Parathyroid adenoma (tissue), 2 donors: Measurements from ENCODE around the gene SSPN.

ENCODE experiments used
- H2AFZ ChIP-seq: fragments of 300-600 bp; sonication (generic); one replicate; pipeline ENCODE4 v1.7.0; 2017; ENCODE audit warnings: antibody characterized with exemption, mild to moderate bottlenecking
- H3K27ac ChIP-seq: fragments of 300-600 bp; sonication (generic); one replicate; pipeline ENCODE4 v1.7.0; 2017
- H3K27me3 ChIP-seq: fragments of 300-600 bp; sonication (generic); one replicate; pipeline ENCODE4 v1.7.0; 2017; ENCODE audit warnings: low read length; ENCODE audit not compliant: control insufficient read depth, insufficient read depth
- H3K36me3 ChIP-seq: fragments of 300-600 bp; sonication (generic); one replicate; pipeline ENCODE4 v1.7.0; 2017; ENCODE audit warnings: low read length; ENCODE audit not compliant: control insufficient read depth, insufficient read depth
- H3K4me1 ChIP-seq: fragments of 300-600 bp; sonication (generic); one replicate; pipeline ENCODE4 v1.7.0; 2017; ENCODE audit warnings: control low read depth
- H3K4me2 ChIP-seq: fragments of 300-600 bp; sonication (generic); one replicate; pipeline ENCODE4 v1.7.0; 2017; ENCODE audit warnings: low read length
- H3K4me3 ChIP-seq: fragments of 300-600 bp; sonication (generic); one replicate; pipeline ENCODE4 v1.7.0; 2017; ENCODE audit warnings: low read depth, low read length
- H3K79me2 ChIP-seq: fragments of 300-600 bp; sonication (generic); one replicate; pipeline ENCODE4 v1.7.0; 2017; ENCODE audit warnings: control low read depth
- H3K9ac ChIP-seq: fragments of 300-600 bp; sonication (generic); one replicate; pipeline ENCODE4 v1.7.0; 2017; ENCODE audit warnings: mild to moderate bottlenecking
- H3K9me3 ChIP-seq: fragments of 300-600 bp; sonication (generic); one replicate; pipeline ENCODE4 v1.7.0; 2017; ENCODE audit warnings: low read length; ENCODE audit not compliant: control insufficient read depth
- CTCF ChIP-seq: fragments of 300-600 bp; sonication (generic); IDR thresholded peaks from one replicate; pipeline ENCODE4 v1.7.0; 2017; ENCODE audit warnings: antibody characterized with exemption, mild to moderate bottlenecking
- donor health status: primary hyperparathyroidism.

Gene SSPN

DNA sequence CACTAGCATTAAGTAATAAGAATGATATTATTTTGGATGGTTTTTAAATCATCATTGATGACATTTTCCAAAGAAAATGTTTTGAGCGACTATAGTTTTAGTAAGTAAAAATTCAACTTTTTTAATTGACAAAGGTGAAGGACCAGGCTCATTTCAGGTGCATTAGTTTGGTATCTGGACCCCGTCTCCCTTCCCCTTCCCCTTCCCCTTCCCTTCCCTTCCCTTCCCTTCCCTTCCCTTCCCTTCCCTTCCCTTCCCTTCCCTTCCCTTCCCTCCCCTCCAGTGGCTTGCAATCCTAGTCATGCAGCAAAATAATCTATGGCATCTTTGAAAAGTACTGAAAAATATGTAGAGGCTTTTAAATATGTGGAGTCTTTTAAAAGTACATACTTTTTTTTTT is 13.0 kb upstream of the SSPN start:
- Histone ChIP-seq H3K9ac (no peak overlapping the region), H2AFZ (no peak overlapping the region), H3K4me1 (no peaks in the 10 kb centered on the region), H3K27me3 (no peaks in the 10 kb centered on the region), H3K36me3 (no peaks in the 10 kb centered on the region), H3K9me3 (no peaks in the 10 kb centered on the region), H3K4me3 (no peak overlapping the region), H3K4me2 (no peak overlapping the region), H3K79me2 (no peaks in the 10 kb centered on the region), H3K27ac (no peak overlapping the region)
- TF ChIP-seq CTCF: no peak

- Histone ChIP-seq H3K4me1 (no peaks in the 10 kb centered on the region), H3K4me3 (no peak overlapping the region), H3K9me3 (no peaks in the 10 kb centered on the region), H3K27ac (no peak overlapping the region), H3K79me2 (no peaks in the 10 kb centered on the region), H3K36me3 (no peaks in the 10 kb centered on the region), H3K9ac (no peak overlapping the region), H2AFZ (no peak overlapping the region), H3K27me3 (no peaks in the 10 kb centered on the region), H3K4me2 (no peak overlapping the region)
- no peak for TF ChIP-seq CTCF
Measured at GRCh38 chr12:26185532-26186320, 9.6 kb upstream of the SSPN start.

GRCh38 chr12:26187014-26187798 is 8.2 kb upstream of the SSPN start:
- H3K36me3 ChIP-seq: no peaks in the 10 kb centered on the region
- H3K4me1 ChIP-seq: no peaks in the 10 kb centered on the region
- TF ChIP-seq CTCF: no peak

GRCh38 chr12:26188127-26188526 is 7.2 kb upstream of the SSPN start:
- no peaks in the 10 kb centered on the region for H3K79me2 ChIP-seq
- no peaks in the 10 kb centered on the region for H3K36me3 ChIP-seq

More at GRCh38 chr12:26187014-26187798, 8.2 kb upstream of the SSPN start:
- H3K27ac ChIP-seq: no peak overlapping the region
- H3K9me3 ChIP-seq: no peaks in the 10 kb centered on the region
- no peak overlapping the region for H2AFZ ChIP-seq
- H3K4me2 ChIP-seq: no peak overlapping the region
- H3K9ac ChIP-seq: no peak overlapping the region
- H3K27me3 ChIP-seq: no peaks in the 10 kb centered on the region
- H3K79me2 ChIP-seq: no peaks in the 10 kb centered on the region
- H3K4me3 ChIP-seq: no peak overlapping the region

More at GRCh38 chr12:26188127-26188526, 7.2 kb upstream of the SSPN start:
- H3K4me3 ChIP-seq: no peak overlapping the region
- H2AFZ ChIP-seq: no peak overlapping the region
- no peaks in the 10 kb centered on the region for H3K4me1 ChIP-seq
- no peaks in the 10 kb centered on the region for H3K9me3 ChIP-seq
- no peak overlapping the region for H3K27ac ChIP-seq
- H3K4me2 ChIP-seq: no peak overlapping the region
- TF ChIP-seq CTCF: no peak
- no peaks in the 10 kb centered on the region for H3K27me3 ChIP-seq
- no peak overlapping the region for H3K9ac ChIP-seq
